H1 (cell line): Measurements from ENCODE around the gene NFIA. TPM values are rescaled to one million over a fixed set of nuclear protein-coding genes. Genes with fewer than 3 reads are reported as not detected.

Experiments used
- CTCF ChIA-PET: fragments of 300-600 bp; sonication (Branson Sonifier 250); formaldehyde crosslinking; loops from one replicate; lab custom pipeline; 2021; ENCODE audit not compliant: partially characterized antibody; lab: Charles Lee
- POLR2A ChIA-PET: fragments of 300-600 bp; sonication (Branson Sonifier 250); formaldehyde crosslinking; loops from one replicate; lab custom pipeline; 2021; ENCODE audit warnings: inconsistent platforms; ENCODE audit not compliant: partially characterized antibody; lab: Charles Lee
- DNase-seq, 2 experiments: peaks; one replicate each; pipeline versions ENCODE4 v3.0.0 to v3.0.0-alpha.2; 2010 to 2022; ENCODE audit warnings: low spot score in 2 of 2, low read depth in 1 of 2, mixed read lengths in 1 of 2
- FAIRE-seq: peaks from 2 replicates; lab custom pipeline; 2011; peaks lifted over from hg19 to GRCh38; lab: Jason Lieb, UNC
- H2AFZ ChIP-seq: 2 replicates; pipeline ENCODE4 v1.8.1; 2012; ENCODE audit warnings: low read length, inconsistent platforms
- H2AK5ac ChIP-seq: 2 replicates; pipeline ENCODE4 v1.6.1; 2013; ENCODE audit warnings: low read depth, low read length
- H2BK120ac ChIP-seq: replicated peaks from 2 replicates; pipeline ENCODE3; 2013; ENCODE audit warnings: low read depth, low read length, inconsistent platforms
- H2BK12ac ChIP-seq: 2 replicates; pipeline ENCODE4 v1.6.1; 2013; ENCODE audit warnings: low read depth, low read length
- H2BK15ac ChIP-seq: 2 replicates; pipeline ENCODE4 v1.6.1; 2013; ENCODE audit warnings: low read length
- H2BK20ac ChIP-seq: 2 replicates; pipeline ENCODE4 v1.6.1; 2013; ENCODE audit warnings: low read length
- H2BK5ac ChIP-seq: 2 replicates; pipeline ENCODE4 v1.6.1; 2013; ENCODE audit warnings: low read depth, low read length
- H3K14ac ChIP-seq: 2 replicates; pipeline ENCODE4 v1.6.1; 2013; ENCODE audit warnings: inconsistent platforms; ENCODE audit not compliant: insufficient read length
- H3K18ac ChIP-seq: 2 replicates; pipeline ENCODE4 v1.6.1; 2013; ENCODE audit warnings: low read length; ENCODE audit errors: extremely low read depth
- H3K23ac ChIP-seq: 2 replicates; pipeline ENCODE4 v1.6.1; 2013; ENCODE audit warnings: inconsistent platforms; ENCODE audit not compliant: insufficient read length
- H3K23me2 ChIP-seq: 2 replicates; pipeline ENCODE4 v1.6.1; 2013; ENCODE audit warnings: low read depth, low read length
- H3K27ac ChIP-seq: 2 replicates; pipeline ENCODE4 v1.6.1; 2011; ENCODE audit warnings: low read depth, low read length, inconsistent platforms
- H3K27me3 ChIP-seq, 4 experiments: replicated peaks in 1 of 4; 1 replicate in 1 of 4; 2 replicates in 3 of 4; pipeline versions ENCODE4 v1.6.1 to v1.8.1; 2011 to 2013; ENCODE audit warnings: low read length in 3 of 4, mild to moderate bottlenecking in 3 of 4, inconsistent platforms in 2 of 4, mixed read lengths in 2 of 4, moderate library complexity in 1 of 4; ENCODE audit not compliant: control insufficient read depth in 3 of 4, insufficient read depth in 3 of 4; ENCODE audit errors: extremely low read depth in 1 of 4
- H3K36me3 ChIP-seq, 4 experiments: 2 replicates each; pipeline versions ENCODE4 v1.6.1 to v1.8.1; 2011 to 2013; ENCODE audit warnings: mild to moderate bottlenecking in 4 of 4, low read length in 3 of 4, moderate library complexity in 2 of 4, control low read depth in 1 of 4, inconsistent platforms in 1 of 4; ENCODE audit not compliant: insufficient read depth in 4 of 4, control insufficient read depth in 2 of 4
- H3K4ac ChIP-seq: replicated peaks from 2 replicates; pipeline ENCODE3; 2013; ENCODE audit warnings: low read length, low read depth, mixed read lengths, inconsistent platforms; ENCODE audit not compliant: insufficient read length
- H3K4me1 ChIP-seq, 4 experiments: replicated peaks in 1 of 4; 1 replicate in 1 of 4; 2 replicates in 3 of 4; pipeline versions ENCODE4 v1.6.1 to v1.8.1; 2011 to 2013; ENCODE audit warnings: low read length in 3 of 4, inconsistent platforms in 2 of 4, mixed read lengths in 1 of 4; ENCODE audit not compliant: insufficient read depth in 4 of 4, control insufficient read depth in 3 of 4
- H3K4me2 ChIP-seq, 2 experiments: 2 replicates each; pipeline versions ENCODE4 v1.6.1 to v1.8.1; 2011 to 2013; ENCODE audit warnings: low read depth in 2 of 2, low read length in 2 of 2, control low read depth in 1 of 2, inconsistent platforms in 1 of 2, mild to moderate bottlenecking in 1 of 2; ENCODE audit not compliant: insufficient read depth in 1 of 2
- H3K4me3 ChIP-seq, 4 experiments: fragments of 200-600, 300-600 bp in 1 of 4; sonication (generic), shearing (Covaris generic), sonication (Bioruptor Twin) in 1 of 4; 2 replicates each; pipeline versions ENCODE4 v1.5.1 to v1.8.1; 2011 to 2016; ENCODE audit warnings: low read length in 4 of 4, low read depth in 3 of 4, control low read depth in 2 of 4, inconsistent platforms in 2 of 4, mild to moderate bottlenecking in 2 of 4, mixed read lengths in 1 of 4, moderate library complexity in 1 of 4; ENCODE audit not compliant: insufficient read depth in 2 of 4; ENCODE audit errors: extremely low read depth in 1 of 4
- H3K56ac ChIP-seq: replicated peaks from 2 replicates; pipeline ENCODE3; 2013; ENCODE audit warnings: low read depth, mild to moderate bottlenecking, mixed read lengths, low read length, inconsistent platforms; ENCODE audit not compliant: insufficient read length
- H3K79me1 ChIP-seq: 2 replicates; pipeline ENCODE4 v1.6.1; 2013; ENCODE audit warnings: low read depth, low read length, control low read depth
- H3K79me2 ChIP-seq, 2 experiments: 2 replicates each; pipeline versions ENCODE4 v1.6.1 to v1.8.1; 2012 to 2013; ENCODE audit warnings: low read length in 2 of 2, mild to moderate bottlenecking in 2 of 2, inconsistent platforms in 1 of 2; ENCODE audit not compliant: insufficient read depth in 2 of 2, control insufficient read depth in 1 of 2
- H3K9ac ChIP-seq, 4 experiments: replicated peaks in 1 of 4; 1 replicate in 1 of 4; 2 replicates in 3 of 4; pipeline versions ENCODE4 v1.6.1 to v1.8.1; 2011 to 2013; ENCODE audit warnings: low read depth in 3 of 4, low read length in 3 of 4, control low read depth in 2 of 4, mild to moderate bottlenecking in 2 of 4, moderate library complexity in 2 of 4, inconsistent platforms in 1 of 4; ENCODE audit errors: extremely low read depth in 1 of 4
- H3K9me3 ChIP-seq, 2 experiments: 2 replicates each; pipeline versions ENCODE4 v1.6.1 to v1.8.1; 2012 to 2013; ENCODE audit warnings: mild to moderate bottlenecking in 2 of 2, moderate library complexity in 2 of 2, control low read depth in 1 of 2, inconsistent platforms in 1 of 2, low read depth in 1 of 2, low read length in 1 of 2, mixed read lengths in 1 of 2; ENCODE audit not compliant: insufficient read depth in 2 of 2
- H4K20me1 ChIP-seq, 2 experiments: replicated peaks in 1 of 2; 2 replicates each; pipeline versions ENCODE3 to v1.8.1; 2011 to 2013; ENCODE audit warnings: inconsistent platforms in 2 of 2, low read length in 2 of 2, mild to moderate bottlenecking in 1 of 2; ENCODE audit not compliant: insufficient read depth in 2 of 2, control insufficient read depth in 1 of 2
- H4K5ac ChIP-seq: 2 replicates; pipeline ENCODE4 v1.6.1; 2013; ENCODE audit warnings: low read length, low read depth, mixed read lengths, inconsistent platforms; ENCODE audit not compliant: insufficient read length
- H4K8ac ChIP-seq: 2 replicates; pipeline ENCODE4 v1.8.0; 2013; ENCODE audit warnings: mild to moderate bottlenecking, moderate library complexity, low read length, inconsistent platforms; ENCODE audit not compliant: insufficient read depth; ENCODE audit errors: extremely low read depth
- H4K91ac ChIP-seq: replicated peaks from 2 replicates; pipeline ENCODE3; 2013; ENCODE audit warnings: low read length, mixed read lengths, inconsistent platforms; ENCODE audit not compliant: insufficient read length
- CHD1 ChIP-seq: IDR thresholded peaks from 2 replicates; pipeline ENCODE4 v1.6.1; 2012; ENCODE audit warnings: low read depth, low read length, improper control_type of control experiment
- HDAC6 ChIP-seq: IDR thresholded peaks from one replicate; pipeline ENCODE4 v1.7.1; 2012; ENCODE audit warnings: low read depth, mild to moderate bottlenecking, inconsistent platforms, low read length, moderate library complexity
- JUN ChIP-seq: IDR thresholded peaks from 2 replicates; pipeline ENCODE4 v1.6.1; 2011; ENCODE audit warnings: low read depth, mild to moderate bottlenecking, improper control_type of control experiment, low read length
- KDM1A ChIP-seq: fragments of 200-600, 300-600 bp; sonication (generic); IDR thresholded peaks from 2 replicates; pipeline ENCODE4 v1.7.1; 2016; ENCODE audit warnings: mild to moderate bottlenecking, low read length, borderline replicate concordance
- POU5F1 ChIP-seq: IDR thresholded peaks from 2 replicates; pipeline ENCODE4 v1.6.1; 2011; ENCODE audit warnings: low read depth, mild to moderate bottlenecking, low read length, moderate library complexity
- RXRA ChIP-seq: IDR thresholded peaks from 2 replicates; pipeline ENCODE4 v1.6.1; 2011; ENCODE audit warnings: low read depth, mild to moderate bottlenecking, low read length, moderate library complexity; ENCODE audit not compliant: insufficient read depth
- SIRT6 ChIP-seq: IDR thresholded peaks from one replicate; pipeline ENCODE4 v1.7.1; 2012; ENCODE audit warnings: low read length, inconsistent platforms
- SP4 ChIP-seq: IDR thresholded peaks from 2 replicates; pipeline ENCODE4 v1.6.1; 2012; ENCODE audit warnings: low read length, inconsistent platforms
- TEAD4 ChIP-seq: IDR thresholded peaks from 2 replicates; pipeline ENCODE4 v1.6.1; 2012; ENCODE audit warnings: low read depth, low read length, inconsistent platforms, mixed read lengths
- WGBS, 2 experiments: shearing (Covaris generic) in 1 of 2; methylation state at CpG; one replicate each; pipeline versions ENCODE4 v1.1.6 to v1.1.7; 2013 to 2015; ENCODE audit warnings: low lambda C conversion rate in 2 of 2, mixed read lengths in 2 of 2, inconsistent platforms in 1 of 2, low coverage in 1 of 2, missing lambda C conversion rate in 1 of 2; ENCODE audit not compliant: insufficient replicate concordance in 2 of 2, insufficient coverage in 1 of 2, insufficient read length in 1 of 2; ENCODE audit errors: extremely low coverage in 1 of 2, missing lambda C conversion rate in 1 of 2; 5-methylcytosine and 5-hydroxymethylcytosine counted together
- polyA plus RNA-seq, 7 experiments: library from polyadenylated mRNA; depleted of rRNA in 3 of 7; stranded (reverse) in 5 of 7; unstranded in 2 of 7; fragments of >200 nt in 5 of 7; fragments of 200-250 nt in 2 of 7; gene quantifications; 1 replicate in 5 of 7; 2 replicates in 1 of 7; 4 replicates in 1 of 7; pipeline versions ENCODE4 v1.2.1 to v1.2.3, GENCODE V29; 2011 to 2013; ENCODE audit warnings: missing spikeins in 2 of 7, mixed read lengths in 2 of 7
- total RNA-seq: library from RNA; stranded (reverse); fragmentation: NEBNext Ultra II Directional; extraction: Animal tissue kit (Norgen Biotek cat#: 25700); gene quantifications from 2 replicates; pipeline ENCODE4 v1.2.1, GENCODE V29; 2021
- TF ChIP-seq, protein P1 (sequence below): IDR thresholded peaks from 2 replicates; pipeline ENCODE4 v1.6.1; 2012; ENCODE audit warnings: low read length, inconsistent platforms
- TF ChIP-seq, protein P2 (sequence below), 3 experiments: IDR thresholded peaks; 1 replicate in 2 of 3; 2 replicates in 1 of 3; pipeline versions ENCODE4 v1.5.1 to v1.6.1; 2011; ENCODE audit warnings: low read length in 3 of 3, mild to moderate bottlenecking in 3 of 3, inconsistent platforms in 2 of 3, low read depth in 1 of 3, moderate library complexity in 1 of 3; ENCODE audit not compliant: insufficient read depth in 1 of 3; ENCODE audit errors: control extremely low read depth in 1 of 3

The NFIA gene
- total and polyA plus RNA-seq, 2 of the 8 experiments (the other 6 are each of a cell fraction or from before 2014, with no cell fraction given): 1.8 to 2.3 TPM

DNA sequence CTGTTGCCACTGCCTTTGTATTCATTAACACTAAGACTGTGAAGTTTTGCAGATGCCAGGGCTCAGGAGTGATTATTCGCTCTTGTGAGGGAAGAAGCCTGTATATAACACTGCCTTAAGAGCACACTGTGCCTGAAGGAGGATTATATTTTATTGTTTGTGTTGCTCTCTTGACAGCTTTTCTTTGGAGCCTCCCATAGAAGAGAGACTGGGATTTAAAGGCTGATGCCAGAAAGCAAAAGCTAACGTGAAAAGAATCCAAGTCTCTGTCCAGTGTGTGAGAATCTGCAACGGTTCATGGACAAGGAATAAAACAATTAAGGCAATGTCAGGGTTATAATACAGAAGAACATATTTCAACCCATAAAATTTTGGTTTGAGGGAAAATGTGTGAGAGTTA, 316.8 kb downstream of the NFIA start:
- 83% methylated on average over 3 of the region's 3 CpGs; no CpG with 5 or more reads in 1 of the 2 experiments for WGBS, 2 experiments
- FAIRE-seq: no peak
- H3K79me1 ChIP-seq: no peaks in the 10 kb centered on the region

More for the DNA sequence above, 316.8 kb downstream of the NFIA start:
- Histone ChIP-seq H2BK5ac (no peak overlapping the region), H3K36me3 (no peaks in the 10 kb centered on the region), H3K27me3 (peaks cover 0 to 1% (median 0%) of the 10 kb centered on the region in 4 experiments; a peak in 1 of 7 replicates), H4K20me1 (no peaks in the 10 kb centered on the region), H2BK20ac (no peak overlapping the region), H3K79me2 (no peaks in the 10 kb centered on the region), H3K4me2 (no peak overlapping the region), H4K5ac (no peak overlapping the region), H4K8ac (no peak overlapping the region), H3K4ac (no peak overlapping the region), H3K4me3 (no peak overlapping the region), H2BK15ac (no peak overlapping the region), H2BK120ac (no peak overlapping the region), H3K9ac (no peak overlapping the region), H2AFZ (no peak overlapping the region), H2AK5ac (no peak overlapping the region), H3K27ac (no peak overlapping the region), H3K23me2 (no peaks in the 10 kb centered on the region), H3K23ac (no peak overlapping the region), H3K56ac (no peak overlapping the region), H3K9me3 (no peaks in the 10 kb centered on the region), H3K14ac (no peak overlapping the region), H3K18ac (no peak overlapping the region), H4K91ac (no peak overlapping the region), H3K4me1 (no peaks in the 10 kb centered on the region; a peak in 1 of 7 replicates), H2BK12ac (no peak overlapping the region)
- TF ChIP-seq SIRT6 (no peak), KDM1A (no peak), HDAC6 (no peak), POU5F1 (no peak), JUN (no peak), CHD1 (no peak), RXRA (no peak), TEAD4 (no peak), SP4 (no peak)
- TF ChIP-seq, protein P1, sequence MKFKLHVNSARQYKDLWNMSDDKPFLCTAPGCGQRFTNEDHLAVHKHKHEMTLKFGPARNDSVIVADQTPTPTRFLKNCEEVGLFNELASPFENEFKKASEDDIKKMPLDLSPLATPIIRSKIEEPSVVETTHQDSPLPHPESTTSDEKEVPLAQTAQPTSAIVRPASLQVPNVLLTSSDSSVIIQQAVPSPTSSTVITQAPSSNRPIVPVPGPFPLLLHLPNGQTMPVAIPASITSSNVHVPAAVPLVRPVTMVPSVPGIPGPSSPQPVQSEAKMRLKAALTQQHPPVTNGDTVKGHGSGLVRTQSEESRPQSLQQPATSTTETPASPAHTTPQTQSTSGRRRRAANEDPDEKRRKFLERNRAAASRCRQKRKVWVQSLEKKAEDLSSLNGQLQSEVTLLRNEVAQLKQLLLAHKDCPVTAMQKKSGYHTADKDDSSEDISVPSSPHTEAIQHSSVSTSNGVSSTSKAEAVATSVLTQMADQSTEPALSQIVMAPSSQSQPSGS: no peak
- TF ChIP-seq, protein P2, sequence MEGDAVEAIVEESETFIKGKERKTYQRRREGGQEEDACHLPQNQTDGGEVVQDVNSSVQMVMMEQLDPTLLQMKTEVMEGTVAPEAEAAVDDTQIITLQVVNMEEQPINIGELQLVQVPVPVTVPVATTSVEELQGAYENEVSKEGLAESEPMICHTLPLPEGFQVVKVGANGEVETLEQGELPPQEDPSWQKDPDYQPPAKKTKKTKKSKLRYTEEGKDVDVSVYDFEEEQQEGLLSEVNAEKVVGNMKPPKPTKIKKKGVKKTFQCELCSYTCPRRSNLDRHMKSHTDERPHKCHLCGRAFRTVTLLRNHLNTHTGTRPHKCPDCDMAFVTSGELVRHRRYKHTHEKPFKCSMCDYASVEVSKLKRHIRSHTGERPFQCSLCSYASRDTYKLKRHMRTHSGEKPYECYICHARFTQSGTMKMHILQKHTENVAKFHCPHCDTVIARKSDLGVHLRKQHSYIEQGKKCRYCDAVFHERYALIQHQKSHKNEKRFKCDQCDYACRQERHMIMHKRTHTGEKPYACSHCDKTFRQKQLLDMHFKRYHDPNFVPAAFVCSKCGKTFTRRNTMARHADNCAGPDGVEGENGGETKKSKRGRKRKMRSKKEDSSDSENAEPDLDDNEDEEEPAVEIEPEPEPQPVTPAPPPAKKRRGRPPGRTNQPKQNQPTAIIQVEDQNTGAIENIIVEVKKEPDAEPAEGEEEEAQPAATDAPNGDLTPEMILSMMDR (IDR thresholded peaks at IDR 0.05; ENCODE audit: control extremely low read depth in 1 of 3, insufficient read depth in 1 of 3, low read depth in 1 of 3, low read length in 3 of 3): no peak
- POLR2A ChIA-PET: no interaction called here
- no peak for DNase-seq
- CTCF ChIA-PET: interaction anchor here (1.0 kb wide), 1 partner anchor 13 kb away, joined by 4 read pairs; no protein-coding TSS in a partner anchor
